ENCODE data around the gene FZD7. TPM values are rescaled to one million over a fixed set of nuclear protein-coding genes. Genes with fewer than 3 reads are reported as not detected.

Gene FZD7
- polyA plus RNA-seq, 1 experiment = 42.9 TPM

GRCh38 chr2:202051499-202052161 is 18.0 kb downstream of the FZD7 start:
- Histone ChIP-seq H3K27ac (ENCODE audit: low read depth, low read length) (no peak overlapping the region), H3K27me3 (ENCODE audit: control insufficient read depth, insufficient read depth, low read length) (no peaks in the 10 kb centered on the region), H3K9me3 (ENCODE audit: control insufficient read depth, insufficient read depth, low read length) (no peaks in the 10 kb centered on the region), H3K4me3 (ENCODE audit: low read depth, low read length) (no peak overlapping the region)
- ChIA-PET POLR2A (interaction anchor here (0.7 kb wide), 1 partner anchor 13 kb away, joined by 3 read pairs; no protein-coding TSS in a partner anchor), CTCF (no interaction called here)
- no peak for DNase-seq (ENCODE audit: low read depth, low spot score)
- TF ChIP-seq, protein P1, sequence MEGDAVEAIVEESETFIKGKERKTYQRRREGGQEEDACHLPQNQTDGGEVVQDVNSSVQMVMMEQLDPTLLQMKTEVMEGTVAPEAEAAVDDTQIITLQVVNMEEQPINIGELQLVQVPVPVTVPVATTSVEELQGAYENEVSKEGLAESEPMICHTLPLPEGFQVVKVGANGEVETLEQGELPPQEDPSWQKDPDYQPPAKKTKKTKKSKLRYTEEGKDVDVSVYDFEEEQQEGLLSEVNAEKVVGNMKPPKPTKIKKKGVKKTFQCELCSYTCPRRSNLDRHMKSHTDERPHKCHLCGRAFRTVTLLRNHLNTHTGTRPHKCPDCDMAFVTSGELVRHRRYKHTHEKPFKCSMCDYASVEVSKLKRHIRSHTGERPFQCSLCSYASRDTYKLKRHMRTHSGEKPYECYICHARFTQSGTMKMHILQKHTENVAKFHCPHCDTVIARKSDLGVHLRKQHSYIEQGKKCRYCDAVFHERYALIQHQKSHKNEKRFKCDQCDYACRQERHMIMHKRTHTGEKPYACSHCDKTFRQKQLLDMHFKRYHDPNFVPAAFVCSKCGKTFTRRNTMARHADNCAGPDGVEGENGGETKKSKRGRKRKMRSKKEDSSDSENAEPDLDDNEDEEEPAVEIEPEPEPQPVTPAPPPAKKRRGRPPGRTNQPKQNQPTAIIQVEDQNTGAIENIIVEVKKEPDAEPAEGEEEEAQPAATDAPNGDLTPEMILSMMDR (IDR thresholded peaks at IDR 0.05; ENCODE audit: low read depth, low read length) = no peak

GRCh38 chr2:202052235-202052634 is 18.6 kb downstream of the FZD7 start:
- CTCF ChIA-PET = no interaction called here
- no peak overlapping the region for H3K4me3 ChIP-seq (ENCODE audit: low read depth, low read length)
- no peak overlapping the region for H3K27ac ChIP-seq (ENCODE audit: low read depth, low read length)
- DNase-seq (ENCODE audit: low read depth, low spot score) = no peak
- no peaks in the 10 kb centered on the region for H3K27me3 ChIP-seq (ENCODE audit: control insufficient read depth, insufficient read depth, low read length)
- TF ChIP-seq, protein P1 (IDR thresholded peaks at IDR 0.05; ENCODE audit: low read depth, low read length) = no peak
- H3K9me3 ChIP-seq (ENCODE audit: control insufficient read depth, insufficient read depth, low read length) = no peaks in the 10 kb centered on the region
- POLR2A ChIA-PET = no interaction called here

DNA sequence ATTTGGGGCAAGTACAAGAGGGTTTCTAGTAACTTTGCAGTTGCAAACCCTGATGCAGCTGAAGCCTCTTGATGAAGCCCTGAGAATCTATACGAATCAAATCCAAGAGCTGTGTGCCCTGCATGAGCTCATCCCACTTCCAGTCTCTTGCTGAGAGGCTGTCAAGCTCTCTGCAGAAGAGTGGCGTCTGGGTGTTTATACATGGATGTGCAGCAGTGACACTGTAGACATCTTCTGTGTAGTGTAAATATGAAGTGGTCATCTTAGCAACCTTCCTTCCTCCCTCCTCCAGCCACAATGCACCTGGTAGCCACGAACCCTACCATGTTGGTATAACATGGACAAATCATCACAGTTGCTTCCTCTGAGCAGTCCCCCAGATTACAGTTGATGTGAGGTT is 21.0 kb downstream of the FZD7 start:
- Histone ChIP-seq H3K27me3 (ENCODE audit: control insufficient read depth, insufficient read depth, low read length) (no peaks in the 10 kb centered on the region), H3K4me3 (ENCODE audit: low read depth, low read length) (no peak overlapping the region), H3K9me3 (ENCODE audit: control insufficient read depth, insufficient read depth, low read length) (no peaks in the 10 kb centered on the region), H3K27ac (ENCODE audit: low read depth, low read length) (no peak overlapping the region)
- DNase-seq (ENCODE audit: low read depth, low spot score) = no peak
- CTCF ChIA-PET = interaction anchor here (0.8 kb wide), 2 partner anchors 121 to 246 kb away, joined by 3 to 4 read pairs; no protein-coding TSS in a partner anchor
- POLR2A ChIA-PET = no interaction called here
- TF ChIP-seq, protein P1 (IDR thresholded peaks at IDR 0.05; ENCODE audit: low read depth, low read length) = no peak

- ChIA-PET CTCF (interaction anchor here (0.9 to 1.0 kb wide), 3 partner anchors 47 to 196 kb away, joined by 3 to 5 read pairs (median 4); no protein-coding TSS in a partner anchor), POLR2A (no interaction called here)
These were observed 23.0 kb downstream of the FZD7 start for GRCh38 chr2:202056611-202057010.

GRCh38 chr2:202060218-202060617 is 26.6 kb downstream of the FZD7 start:
- POLR2A ChIA-PET = no interaction called here
- Histone ChIP-seq H3K27me3 (ENCODE audit: control insufficient read depth, insufficient read depth, low read length) (no peaks in the 10 kb centered on the region), H3K27ac (ENCODE audit: low read depth, low read length) (no peak overlapping the region), H3K4me3 (ENCODE audit: low read depth, low read length) (no peak overlapping the region), H3K9me3 (ENCODE audit: control insufficient read depth, insufficient read depth, low read length) (no peaks in the 10 kb centered on the region)
- CTCF ChIA-PET = no interaction called here
- no peak for DNase-seq (ENCODE audit: low read depth, low spot score)
- TF ChIP-seq, protein P1 (IDR thresholded peaks at IDR 0.05; ENCODE audit: low read depth, low read length) = peak; percentile 27; the same call in 1 of the 2 replicates

More at GRCh38 chr2:202056611-202057010, 23.0 kb downstream of the FZD7 start:
- Histone ChIP-seq H3K4me3 (ENCODE audit: low read depth, low read length) (no peak overlapping the region), H3K27ac (ENCODE audit: low read depth, low read length) (no peak overlapping the region), H3K9me3 (ENCODE audit: control insufficient read depth, insufficient read depth, low read length) (no peaks in the 10 kb centered on the region), H3K27me3 (ENCODE audit: control insufficient read depth, insufficient read depth, low read length) (no peaks in the 10 kb centered on the region)
- DNase-seq (ENCODE audit: low read depth, low spot score) = no peak
- TF ChIP-seq, protein P1 (IDR thresholded peaks at IDR 0.05; ENCODE audit: low read depth, low read length) = peak; percentile 58

All from AG04450 (cell line).